HepG2 (cell line): ENCODE results near the gene DDX46. TPM values are rescaled to one million over a fixed set of nuclear protein-coding genes. Genes with fewer than 3 reads are reported as not detected.
A peak's percentile ranks its signal among the peaks of the same experiment; 100 is the strongest.

Source experiments
- CREB1 ChIP-seq, 2 experiments: fragments of 450-650 bp in 1 of 2; IDR thresholded peaks; 2 replicates each; pipeline ENCODE4 v1.6.1; 2016 to 2017; ENCODE audit warnings: control low read depth in 1 of 2, mild to moderate bottlenecking in 1 of 2, missing compliant biosample characterization in 1 of 2, missing genetic modification characterization in 1 of 2
- SNRNP70 ChIP-seq: fragments of 200-400 bp; formaldehyde crosslinking; IDR thresholded peaks from 2 replicates; pipeline ENCODE4 v1.6.1; 2017; ENCODE audit warnings: mild to moderate bottlenecking, low read depth, low read length, moderate library complexity
- ZNF12 ChIP-seq: sonication (generic); formaldehyde crosslinking; IDR thresholded peaks from 2 replicates; pipeline ENCODE4 v1.5.0; 2020; ENCODE audit warnings: missing genetic modification reagents
- ZNF367 ChIP-seq: sonication (generic); formaldehyde crosslinking; IDR thresholded peaks from 2 replicates; pipeline ENCODE4 v1.4.0; 2020; ENCODE audit warnings: missing genetic modification reagents, borderline replicate concordance
- ZNF678 ChIP-seq: sonication (generic); formaldehyde crosslinking; IDR thresholded peaks from 2 replicates; pipeline ENCODE4 v1.4.0; 2020; ENCODE audit warnings: mild to moderate bottlenecking, missing genetic modification reagents
- polyA plus RNA-seq, 8 experiments: library from polyadenylated mRNA; depleted of rRNA in 3 of 8; stranded (reverse) in 7 of 8; unstranded in 1 of 8; fragments of >200 nt; fragmentation: Illumina TruSeq in 4 of 8; extraction: Trizol in 4 of 8; gene quantifications; 2 replicates each; pipeline versions ENCODE4 v1.2.1 to v1.2.3, GENCODE V29; 2011 to 2016; ENCODE audit warnings: low read depth in 4 of 8, missing spikeins in 1 of 8, mixed read lengths in 1 of 8; ENCODE audit not compliant: insufficient read depth in 1 of 8
- total RNA-seq, 5 experiments: library from RNA; depleted of rRNA; stranded (reverse); fragments of >200 nt; fragmentation: Illumina TruSeq; extraction: Trizol; gene quantifications; 2 replicates each; pipeline ENCODE4 v1.2.3, GENCODE V29; 2016; ENCODE audit warnings: low read depth in 1 of 5
- TF ChIP-seq, protein P1 (sequence below): sonication (generic); formaldehyde crosslinking; IDR thresholded peaks from 2 replicates; pipeline ENCODE4 v1.4.0; 2020; ENCODE audit warnings: missing genetic modification reagents
- TF ChIP-seq, protein P2 (sequence below): sonication (generic); formaldehyde crosslinking; IDR thresholded peaks from 2 replicates; pipeline ENCODE4 v1.5.1; 2020; ENCODE audit warnings: missing genetic modification reagents, mild to moderate bottlenecking, borderline replicate concordance
- TF ChIP-seq, protein P3 (sequence below): sonication (generic); formaldehyde crosslinking; IDR thresholded peaks from 2 replicates; pipeline ENCODE4 v1.5.0; 2020; ENCODE audit warnings: mild to moderate bottlenecking, missing genetic modification reagents, moderate library complexity
- TF ChIP-seq, protein P4 (sequence below): IDR thresholded peaks from 2 replicates; pipeline ENCODE4 v1.6.1; 2016
- TF ChIP-seq, protein P5 (sequence below): IDR thresholded peaks from 2 replicates; pipeline ENCODE4 v1.6.1; 2018; ENCODE audit warnings: missing genetic modification reagents, mild to moderate bottlenecking, missing compliant biosample characterization
- TF ChIP-seq, protein P6 (sequence below): sonication (generic); formaldehyde crosslinking; IDR thresholded peaks from 2 replicates; pipeline ENCODE4 v1.4.0; 2020; ENCODE audit warnings: missing genetic modification reagents, borderline replicate concordance

Gene DDX46
- total and polyA plus RNA-seq, 2 of the 13 experiments (the other 11 are each of a cell fraction or from before 2014, with no cell fraction given): 27.3 to 59.3 TPM

DNA sequence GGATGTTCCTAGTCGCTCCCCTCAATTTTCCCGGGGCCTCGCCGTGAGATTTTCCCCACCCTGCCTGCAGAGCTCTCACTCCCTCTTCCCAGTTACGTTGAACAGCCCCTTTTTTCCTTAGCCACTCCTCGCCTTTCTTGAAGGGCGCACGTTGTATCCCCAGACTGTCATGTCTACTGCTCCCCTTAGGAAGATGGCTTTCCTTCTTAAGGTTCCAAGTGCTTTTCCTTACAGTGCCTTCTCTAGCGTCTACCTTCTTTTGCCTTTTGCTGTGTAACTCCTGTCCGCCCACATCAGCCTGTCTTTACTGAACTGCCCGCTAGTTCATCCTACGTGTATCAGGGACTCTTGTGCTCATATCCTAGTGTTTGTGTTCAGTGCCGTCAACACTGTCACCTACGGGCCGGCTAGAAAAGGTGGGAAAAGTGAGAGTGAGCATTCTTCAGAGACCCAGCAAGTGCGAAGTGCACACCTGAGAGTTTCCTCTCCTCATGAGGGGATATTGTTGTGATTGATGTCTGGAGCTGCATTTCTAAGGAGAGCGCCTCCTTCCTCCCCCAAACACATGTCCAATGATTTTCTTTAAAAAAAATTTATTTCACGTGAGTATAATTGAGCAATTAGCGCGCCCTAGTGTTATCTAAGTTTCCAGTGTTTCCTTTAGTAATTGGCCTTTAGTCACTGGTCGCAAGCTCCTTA is 19.5 kb upstream of the DDX46 start (continued):
- TF ChIP-seq, protein P1, sequence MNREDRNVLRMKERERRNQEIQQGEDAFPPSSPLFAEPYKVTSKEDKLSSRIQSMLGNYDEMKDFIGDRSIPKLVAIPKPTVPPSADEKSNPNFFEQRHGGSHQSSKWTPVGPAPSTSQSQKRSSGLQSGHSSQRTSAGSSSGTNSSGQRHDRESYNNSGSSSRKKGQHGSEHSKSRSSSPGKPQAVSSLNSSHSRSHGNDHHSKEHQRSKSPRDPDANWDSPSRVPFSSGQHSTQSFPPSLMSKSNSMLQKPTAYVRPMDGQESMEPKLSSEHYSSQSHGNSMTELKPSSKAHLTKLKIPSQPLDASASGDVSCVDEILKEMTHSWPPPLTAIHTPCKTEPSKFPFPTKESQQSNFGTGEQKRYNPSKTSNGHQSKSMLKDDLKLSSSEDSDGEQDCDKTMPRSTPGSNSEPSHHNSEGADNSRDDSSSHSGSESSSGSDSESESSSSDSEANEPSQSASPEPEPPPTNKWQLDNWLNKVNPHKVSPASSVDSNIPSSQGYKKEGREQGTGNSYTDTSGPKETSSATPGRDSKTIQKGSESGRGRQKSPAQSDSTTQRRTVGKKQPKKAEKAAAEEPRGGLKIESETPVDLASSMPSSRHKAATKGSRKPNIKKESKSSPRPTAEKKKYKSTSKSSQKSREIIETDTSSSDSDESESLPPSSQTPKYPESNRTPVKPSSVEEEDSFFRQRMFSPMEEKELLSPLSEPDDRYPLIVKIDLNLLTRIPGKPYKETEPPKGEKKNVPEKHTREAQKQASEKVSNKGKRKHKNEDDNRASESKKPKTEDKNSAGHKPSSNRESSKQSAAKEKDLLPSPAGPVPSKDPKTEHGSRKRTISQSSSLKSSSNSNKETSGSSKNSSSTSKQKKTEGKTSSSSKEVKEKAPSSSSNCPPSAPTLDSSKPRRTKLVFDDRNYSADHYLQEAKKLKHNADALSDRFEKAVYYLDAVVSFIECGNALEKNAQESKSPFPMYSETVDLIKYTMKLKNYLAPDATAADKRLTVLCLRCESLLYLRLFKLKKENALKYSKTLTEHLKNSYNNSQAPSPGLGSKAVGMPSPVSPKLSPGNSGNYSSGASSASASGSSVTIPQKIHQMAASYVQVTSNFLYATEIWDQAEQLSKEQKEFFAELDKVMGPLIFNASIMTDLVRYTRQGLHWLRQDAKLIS (CRISPR knock-in tag): 0 out of 2 replicates have a peak, but pooled peaks have one; percentile 28
- TF ChIP-seq, protein P2, sequence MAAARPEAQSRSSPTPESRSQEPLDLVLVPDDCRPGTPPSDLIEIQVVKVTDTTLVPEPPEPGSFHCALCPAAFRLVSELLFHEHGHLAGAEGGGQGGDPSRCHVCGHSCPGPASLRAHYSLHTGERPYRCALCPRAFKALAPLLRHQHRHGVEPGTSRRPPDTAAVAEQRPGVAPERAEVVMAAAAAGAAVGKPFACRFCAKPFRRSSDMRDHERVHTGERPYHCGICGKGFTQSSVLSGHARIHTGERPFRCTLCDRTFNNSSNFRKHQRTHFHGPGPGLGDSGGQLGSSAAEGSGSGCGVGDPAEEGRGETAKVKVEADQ (CRISPR knock-in tag): no peak; the same call in 1 of the 2 replicates
- TF ChIP-seq ZNF678 (no peak), SNRNP70 (no peak), ZNF12 (CRISPR knock-in tag) (0 out of 2 replicates have a peak, but pooled peaks have one; percentile 31), CREB1 (IDR thresholded peaks at IDR 0.05) (no peak), CREB1 (CRISPR knock-in tag; IDR thresholded peaks at IDR 0.05) (no peak), ZNF367 (CRISPR knock-in tag) (no peak)
- TF ChIP-seq, protein P3, sequence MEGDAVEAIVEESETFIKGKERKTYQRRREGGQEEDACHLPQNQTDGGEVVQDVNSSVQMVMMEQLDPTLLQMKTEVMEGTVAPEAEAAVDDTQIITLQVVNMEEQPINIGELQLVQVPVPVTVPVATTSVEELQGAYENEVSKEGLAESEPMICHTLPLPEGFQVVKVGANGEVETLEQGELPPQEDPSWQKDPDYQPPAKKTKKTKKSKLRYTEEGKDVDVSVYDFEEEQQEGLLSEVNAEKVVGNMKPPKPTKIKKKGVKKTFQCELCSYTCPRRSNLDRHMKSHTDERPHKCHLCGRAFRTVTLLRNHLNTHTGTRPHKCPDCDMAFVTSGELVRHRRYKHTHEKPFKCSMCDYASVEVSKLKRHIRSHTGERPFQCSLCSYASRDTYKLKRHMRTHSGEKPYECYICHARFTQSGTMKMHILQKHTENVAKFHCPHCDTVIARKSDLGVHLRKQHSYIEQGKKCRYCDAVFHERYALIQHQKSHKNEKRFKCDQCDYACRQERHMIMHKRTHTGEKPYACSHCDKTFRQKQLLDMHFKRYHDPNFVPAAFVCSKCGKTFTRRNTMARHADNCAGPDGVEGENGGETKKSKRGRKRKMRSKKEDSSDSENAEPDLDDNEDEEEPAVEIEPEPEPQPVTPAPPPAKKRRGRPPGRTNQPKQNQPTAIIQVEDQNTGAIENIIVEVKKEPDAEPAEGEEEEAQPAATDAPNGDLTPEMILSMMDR (CRISPR knock-in tag): 0 out of 2 replicates have a peak, but pooled peaks have one; percentile 9
- TF ChIP-seq, protein P4, sequence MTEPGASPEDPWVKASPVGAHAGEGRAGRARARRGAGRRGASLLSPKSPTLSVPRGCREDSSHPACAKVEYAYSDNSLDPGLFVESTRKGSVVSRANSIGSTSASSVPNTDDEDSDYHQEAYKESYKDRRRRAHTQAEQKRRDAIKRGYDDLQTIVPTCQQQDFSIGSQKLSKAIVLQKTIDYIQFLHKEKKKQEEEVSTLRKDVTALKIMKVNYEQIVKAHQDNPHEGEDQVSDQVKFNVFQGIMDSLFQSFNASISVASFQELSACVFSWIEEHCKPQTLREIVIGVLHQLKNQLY: 0 out of 2 replicates have a peak, but pooled peaks have one; percentile 23
- TF ChIP-seq, protein P5, sequence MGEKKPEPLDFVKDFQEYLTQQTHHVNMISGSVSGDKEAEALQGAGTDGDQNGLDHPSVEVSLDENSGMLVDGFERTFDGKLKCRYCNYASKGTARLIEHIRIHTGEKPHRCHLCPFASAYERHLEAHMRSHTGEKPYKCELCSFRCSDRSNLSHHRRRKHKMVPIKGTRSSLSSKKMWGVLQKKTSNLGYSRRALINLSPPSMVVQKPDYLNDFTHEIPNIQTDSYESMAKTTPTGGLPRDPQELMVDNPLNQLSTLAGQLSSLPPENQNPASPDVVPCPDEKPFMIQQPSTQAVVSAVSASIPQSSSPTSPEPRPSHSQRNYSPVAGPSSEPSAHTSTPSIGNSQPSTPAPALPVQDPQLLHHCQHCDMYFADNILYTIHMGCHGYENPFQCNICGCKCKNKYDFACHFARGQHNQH (CRISPR knock-in tag): peak; percentile 30; the same call in 1 of the 2 replicates
- TF ChIP-seq, protein P6, sequence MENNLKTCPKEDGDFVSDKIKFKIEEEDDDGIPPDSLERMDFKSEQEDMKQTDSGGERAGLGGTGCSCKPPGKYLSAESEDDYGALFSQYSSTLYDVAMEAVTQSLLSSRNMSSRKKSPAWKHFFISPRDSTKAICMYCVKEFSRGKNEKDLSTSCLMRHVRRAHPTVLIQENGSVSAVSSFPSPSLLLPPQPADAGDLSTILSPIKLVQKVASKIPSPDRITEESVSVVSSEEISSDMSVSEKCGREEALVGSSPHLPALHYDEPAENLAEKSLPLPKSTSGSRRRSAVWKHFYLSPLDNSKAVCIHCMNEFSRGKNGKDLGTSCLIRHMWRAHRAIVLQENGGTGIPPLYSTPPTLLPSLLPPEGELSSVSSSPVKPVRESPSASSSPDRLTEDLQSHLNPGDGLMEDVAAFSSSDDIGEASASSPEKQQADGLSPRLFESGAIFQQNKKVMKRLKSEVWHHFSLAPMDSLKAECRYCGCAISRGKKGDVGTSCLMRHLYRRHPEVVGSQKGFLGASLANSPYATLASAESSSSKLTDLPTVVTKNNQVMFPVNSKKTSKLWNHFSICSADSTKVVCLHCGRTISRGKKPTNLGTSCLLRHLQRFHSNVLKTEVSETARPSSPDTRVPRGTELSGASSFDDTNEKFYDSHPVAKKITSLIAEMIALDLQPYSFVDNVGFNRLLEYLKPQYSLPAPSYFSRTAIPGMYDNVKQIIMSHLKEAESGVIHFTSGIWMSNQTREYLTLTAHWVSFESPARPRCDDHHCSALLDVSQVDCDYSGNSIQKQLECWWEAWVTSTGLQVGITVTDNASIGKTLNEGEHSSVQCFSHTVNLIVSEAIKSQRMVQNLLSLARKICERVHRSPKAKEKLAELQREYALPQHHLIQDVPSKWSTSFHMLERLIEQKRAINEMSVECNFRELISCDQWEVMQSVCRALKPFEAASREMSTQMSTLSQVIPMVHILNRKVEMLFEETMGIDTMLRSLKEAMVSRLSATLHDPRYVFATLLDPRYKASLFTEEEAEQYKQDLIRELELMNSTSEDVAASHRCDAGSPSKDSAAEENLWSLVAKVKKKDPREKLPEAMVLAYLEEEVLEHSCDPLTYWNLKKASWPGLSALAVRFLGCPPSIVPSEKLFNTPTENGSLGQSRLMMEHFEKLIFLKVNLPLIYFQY (CRISPR knock-in tag): peak; percentile 53; the same call in 1 of the 2 replicates
